ENCODE results near the gene LDAF1.

GRCh38 chr16:21175397-21175796, 16.9 kb downstream of the LDAF1 start:
- TF ChIP-seq, protein P1, sequence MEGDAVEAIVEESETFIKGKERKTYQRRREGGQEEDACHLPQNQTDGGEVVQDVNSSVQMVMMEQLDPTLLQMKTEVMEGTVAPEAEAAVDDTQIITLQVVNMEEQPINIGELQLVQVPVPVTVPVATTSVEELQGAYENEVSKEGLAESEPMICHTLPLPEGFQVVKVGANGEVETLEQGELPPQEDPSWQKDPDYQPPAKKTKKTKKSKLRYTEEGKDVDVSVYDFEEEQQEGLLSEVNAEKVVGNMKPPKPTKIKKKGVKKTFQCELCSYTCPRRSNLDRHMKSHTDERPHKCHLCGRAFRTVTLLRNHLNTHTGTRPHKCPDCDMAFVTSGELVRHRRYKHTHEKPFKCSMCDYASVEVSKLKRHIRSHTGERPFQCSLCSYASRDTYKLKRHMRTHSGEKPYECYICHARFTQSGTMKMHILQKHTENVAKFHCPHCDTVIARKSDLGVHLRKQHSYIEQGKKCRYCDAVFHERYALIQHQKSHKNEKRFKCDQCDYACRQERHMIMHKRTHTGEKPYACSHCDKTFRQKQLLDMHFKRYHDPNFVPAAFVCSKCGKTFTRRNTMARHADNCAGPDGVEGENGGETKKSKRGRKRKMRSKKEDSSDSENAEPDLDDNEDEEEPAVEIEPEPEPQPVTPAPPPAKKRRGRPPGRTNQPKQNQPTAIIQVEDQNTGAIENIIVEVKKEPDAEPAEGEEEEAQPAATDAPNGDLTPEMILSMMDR (IDR thresholded peaks at IDR 0.05) = no peak
- no peak for TF ChIP-seq POLR2A (IDR thresholded peaks at IDR 0.05)
